A673 (cell line): ENCODE results near the gene FHIT. TPM values are rescaled to one million over a fixed set of nuclear protein-coding genes. Genes with fewer than 3 reads are reported as not detected.

ENCODE experiments used
- BruUV-seq: library from RNA; stranded (reverse); fragments of 400-500 nt; replicated peaks from 2 replicates; lab custom pipeline; 2021; lab: Mats Ljungman, UMichigan
- CTCF ChIA-PET: fragments of 300-600 bp; sonication (Branson Sonifier 250); formaldehyde crosslinking; loops from one replicate; lab custom pipeline; 2022; ENCODE audit warnings: antibody characterized with exemption; lab: Charles Lee
- POLR2A ChIA-PET: fragments of 300-600 bp; sonication (Branson Sonifier 250); formaldehyde crosslinking; loops from one replicate; lab custom pipeline; 2022; ENCODE audit warnings: antibody characterized with exemption; ENCODE audit not compliant: low non-redundant PET; lab: Charles Lee
- DNase-seq: peaks from one replicate; pipeline ENCODE4 v3.0.0-alpha.2; 2015; ENCODE audit warnings: low spot score
- H3K27ac ChIP-seq: fragments of 200-600 bp; sonication (generic); 2 replicates; pipeline ENCODE4 v1.5.1; 2016; ENCODE audit warnings: mixed run types, low read depth, mild to moderate bottlenecking, mixed read lengths, antibody characterized with exemption, low read length; ENCODE audit not compliant: poor library complexity, severe bottlenecking
- H3K27me3 ChIP-seq: fragments of 200-600 bp; sonication (generic); replicated peaks from 2 replicates; pipeline ENCODE4 v1.6.1; 2017; ENCODE audit warnings: mixed run types, low read depth, mild to moderate bottlenecking, mixed read lengths, antibody characterized with exemption, low read length; ENCODE audit not compliant: insufficient read depth, poor library complexity
- H3K36me3 ChIP-seq: fragments of 200-600 bp; sonication (generic); 2 replicates; pipeline ENCODE4 v1.6.1; 2016; ENCODE audit warnings: mixed run types, mild to moderate bottlenecking, mixed read lengths, antibody characterized with exemption, low read length; ENCODE audit not compliant: insufficient read depth, poor library complexity, severe bottlenecking
- H3K4me1 ChIP-seq: fragments of 200-600 bp; sonication (generic); 2 replicates; pipeline ENCODE4 v1.6.1; 2017; ENCODE audit warnings: mixed run types, mild to moderate bottlenecking, mixed read lengths, antibody characterized with exemption, low read length; ENCODE audit not compliant: insufficient read depth, poor library complexity, severe bottlenecking
- H3K4me3 ChIP-seq: fragments of 200-600 bp; sonication (generic); 2 replicates; pipeline ENCODE4 v1.5.1; 2016; ENCODE audit warnings: low read depth, mixed run types, mild to moderate bottlenecking, mixed read lengths, low read length; ENCODE audit not compliant: poor library complexity, severe bottlenecking
- H3K9me3 ChIP-seq: fragments of 200-600 bp; sonication (generic); 2 replicates; pipeline ENCODE4 v1.6.1; 2016; ENCODE audit warnings: mixed run types, low read depth, mild to moderate bottlenecking, mixed read lengths, antibody characterized with exemption, low read length; ENCODE audit not compliant: poor library complexity, severe bottlenecking
- CTCF ChIP-seq: fragments of 300-800, 200-600 bp; sonication (generic); conservative IDR thresholded peaks from 2 replicates; pipeline ENCODE4 v1.5.1; 2017; ENCODE audit warnings: low read depth, mild to moderate bottlenecking, antibody characterized with exemption, low read length, moderate library complexity, mixed read lengths
- EZH2 ChIP-seq: fragments of 200-600 bp; sonication (generic); IDR thresholded peaks from 2 replicates; pipeline ENCODE4 v1.6.1; 2017; ENCODE audit warnings: borderline replicate concordance, low read depth, mild to moderate bottlenecking, mixed read lengths, antibody characterized with exemption, low read length; ENCODE audit not compliant: poor library complexity, severe bottlenecking
- intact Hi-C: fragments of 100-400 bp; cut with micrococcal nuclease; formaldehyde crosslinking; loops from one replicate; pipeline ENCODE4 v1.10.0; 2022; ENCODE audit not compliant: unreplicated experiment
- total RNA-seq: library from RNA; stranded (reverse); gene quantifications from 2 replicates; pipeline ENCODE4 v1.2.3, GENCODE V29; 2021

Gene FHIT
- total RNA-seq, 1 experiment from 2014 or later: not detected

- ChIA-PET POLR2A (no interaction called here), CTCF (no interaction called here)
- H3K27ac ChIP-seq: no peak overlapping the region
- H3K27me3 ChIP-seq: no peaks in the 10 kb centered on the region
- H3K9me3 ChIP-seq: no peaks in the 10 kb centered on the region
- no peak overlapping the region for H3K4me3 ChIP-seq
- no TSS peak for BruUV-seq
- DNase-seq: no peak
- no peak for TF ChIP-seq CTCF
- no peak for TF ChIP-seq EZH2
- no peaks in the 10 kb centered on the region for H3K36me3 ChIP-seq
- H3K4me1 ChIP-seq: no peaks in the 10 kb centered on the region
- intact Hi-C loops: no loop called here
These were observed 65.2 kb downstream of the FHIT start for GRCh38 chr3:61186030-61186429.

GRCh38 chr3:61184956-61185355, 66.3 kb downstream of the FHIT start:
- POLR2A ChIA-PET: no interaction called here
- no peak for DNase-seq
- H3K9me3 ChIP-seq: no peaks in the 10 kb centered on the region
- no peak overlapping the region for H3K4me3 ChIP-seq
- intact Hi-C loops: no loop called here
- no peak overlapping the region for H3K27ac ChIP-seq
- BruUV-seq: no TSS peak
- H3K36me3 ChIP-seq: no peaks in the 10 kb centered on the region
- no peaks in the 10 kb centered on the region for H3K27me3 ChIP-seq
- TF ChIP-seq CTCF: no peak
- no peak for TF ChIP-seq EZH2
- CTCF ChIA-PET: no interaction called here
- H3K4me1 ChIP-seq: no peaks in the 10 kb centered on the region

GRCh38 chr3:61182662-61183061, 68.6 kb downstream of the FHIT start:
- Histone ChIP-seq H3K27me3 (no peaks in the 10 kb centered on the region), H3K36me3 (no peaks in the 10 kb centered on the region), H3K9me3 (no peaks in the 10 kb centered on the region), H3K4me1 (no peaks in the 10 kb centered on the region), H3K27ac (no peak overlapping the region), H3K4me3 (no peak overlapping the region)
- CTCF ChIA-PET: no interaction called here
- intact Hi-C loops: no loop called here
- TF ChIP-seq EZH2 (no peak), CTCF (no peak)
- POLR2A ChIA-PET: no interaction called here
- no peak for DNase-seq
- no TSS peak for BruUV-seq
